HepG2 (cell line): ENCODE results near the gene PPEF2. TPM values are rescaled to one million over a fixed set of nuclear protein-coding genes. Genes with fewer than 3 reads are reported as not detected.

Source experiments
- ATAC-seq: fragments of 200-7000 bp; cut with Tn5 transposase; 3 replicates; pipeline ENCODE4 v1.9.1; 2020; ENCODE audit warnings: mild to moderate bottlenecking, moderate library complexity
- BruUV-seq: library from RNA; stranded (reverse); fragments of 400-500 nt; replicated peaks from 2 replicates; lab custom pipeline; 2021; lab: Mats Ljungman, UMichigan
- CTCF ChIA-PET: fragments of 300-600 bp; formaldehyde crosslinking; extraction: SDS; loops from one replicate; lab custom pipeline; 2021; ENCODE audit warnings: low total read pairs, inconsistent platforms, low intra/inter-chr PET ratio; lab: Yijun Ruan, JAX
- POLR2A ChIA-PET: fragments of 350-600 bp; sonication (Branson Sonifier 250); formaldehyde crosslinking; loops from one replicate; lab custom pipeline; 2020; ENCODE audit warnings: antibody characterized with exemption, inconsistent platforms; lab: Yijun Ruan, JAX
- DNase-seq: peaks from one replicate; pipeline ENCODE4 v3.0.0-alpha.2; 2015; ENCODE audit warnings: low spot score
- FAIRE-seq: peaks from 3 replicates; lab custom pipeline; 2011; peaks lifted over from hg19 to GRCh38; lab: Jason Lieb, UNC
- H2AFZ ChIP-seq: one replicate; pipeline ENCODE4 v1.6.1; 2011; ENCODE audit warnings: low read length, inconsistent platforms
- H3K27ac ChIP-seq: fragments of 300-600 bp; 3 replicates; pipeline ENCODE4 v1.8.0; 2011; ENCODE audit warnings: mixed run types, mild to moderate bottlenecking, mixed read lengths, low read length, inconsistent platforms; ENCODE audit not compliant: insufficient read depth; ENCODE audit errors: extremely low read length
- H3K27me3 ChIP-seq, 2 experiments: fragments of 200-600 bp in 1 of 2; 2 replicates in 1 of 2; 3 replicates in 1 of 2; pipeline versions ENCODE4 v1.6.0 to v1.8.0; 2011; ENCODE audit warnings: low read length in 2 of 2, mild to moderate bottlenecking in 2 of 2, moderate library complexity in 2 of 2, inconsistent platforms in 1 of 2; ENCODE audit not compliant: insufficient read depth in 2 of 2, control insufficient read depth in 1 of 2
- H3K36me3 ChIP-seq, 2 experiments: fragments of 200-600 bp in 1 of 2; replicated peaks in 1 of 2; 2 replicates in 1 of 2; 3 replicates in 1 of 2; pipeline versions ENCODE4 v1.5.1 to v1.8.0; 2011; ENCODE audit warnings: low read length in 2 of 2, inconsistent platforms in 1 of 2; ENCODE audit not compliant: insufficient read depth in 2 of 2, control insufficient read depth in 1 of 2
- H3K4me1 ChIP-seq: 2 replicates; pipeline ENCODE4 v1.5.1; 2012; ENCODE audit warnings: low read length, inconsistent platforms; ENCODE audit not compliant: insufficient read depth
- H3K4me2 ChIP-seq: 2 replicates; pipeline ENCODE4 v1.6.0; 2011; ENCODE audit warnings: low read depth, low read length, inconsistent platforms
- H3K4me3 ChIP-seq, 3 experiments: fragments of 200-600 bp in 1 of 3; sonication (generic), shearing (Covaris generic) in 1 of 3; replicated peaks in 1 of 3; 2 replicates each; pipeline ENCODE4 v1.5.1; 2011 to 2016; ENCODE audit warnings: low read length in 3 of 3, inconsistent platforms in 2 of 3, low read depth in 2 of 3, mild to moderate bottlenecking in 2 of 3, control low read depth in 1 of 3, mixed read lengths in 1 of 3; ENCODE audit not compliant: insufficient read depth in 1 of 3
- H3K79me2 ChIP-seq: one replicate; pipeline ENCODE4 v1.6.1; 2011; ENCODE audit warnings: low read length, inconsistent platforms; ENCODE audit not compliant: insufficient read depth
- H3K9ac ChIP-seq: 2 replicates; pipeline ENCODE4 v1.6.0; 2011; ENCODE audit warnings: mild to moderate bottlenecking, low read depth, low read length, inconsistent platforms; ENCODE audit not compliant: insufficient read depth
- H3K9me3 ChIP-seq: 2 replicates; pipeline ENCODE4 v1.5.1; 2012; ENCODE audit warnings: mild to moderate bottlenecking, low read length
- H4K20me1 ChIP-seq: 2 replicates; pipeline ENCODE4 v1.6.0; 2011; ENCODE audit warnings: inconsistent platforms, mild to moderate bottlenecking, low read length, moderate library complexity; ENCODE audit not compliant: insufficient read depth
- BCL6 ChIP-seq: IDR thresholded peaks from 2 replicates; pipeline ENCODE4 v1.6.1; 2016; ENCODE audit warnings: missing genetic modification reagents, missing compliant biosample characterization
- FOXA1 ChIP-seq, 2 experiments: fragments of 450-650 bp in 1 of 2; sonication (generic) in 1 of 2; formaldehyde crosslinking in 1 of 2; IDR thresholded peaks; 2 replicates each; pipeline versions ENCODE4 v1.4.0 to v1.6.1; 2016 to 2020; ENCODE audit warnings: missing genetic modification reagents in 1 of 2
- FOXA3 ChIP-seq: IDR thresholded peaks from 2 replicates; pipeline ENCODE4 v1.6.1; 2016; ENCODE audit warnings: missing genetic modification reagents, missing compliant biosample characterization
- GABPA ChIP-seq, 2 experiments: IDR thresholded peaks; 2 replicates each; pipeline ENCODE4 v1.6.1; 2011 to 2016; ENCODE audit warnings: low read depth in 2 of 2, low read length in 1 of 2, missing biosample characterization in 1 of 2, missing genetic modification characterization in 1 of 2
- HNF4A ChIP-seq: sonication (generic); formaldehyde crosslinking; IDR thresholded peaks from 2 replicates; pipeline ENCODE4 v1.4.0; 2020; ENCODE audit warnings: missing genetic modification reagents
- MAFF ChIP-seq: IDR thresholded peaks from 2 replicates; pipeline ENCODE4 v1.6.1; 2011; ENCODE audit warnings: low read depth, low read length, improper control_type of control experiment
- MAFK ChIP-seq, 2 experiments: IDR thresholded peaks in 1 of 2; conservative IDR thresholded peaks in 1 of 2; 2 replicates each; pipeline ENCODE4 v1.6.1; 2011; ENCODE audit warnings: improper control_type of control experiment in 2 of 2, low read length in 2 of 2
- MXD4 ChIP-seq: IDR thresholded peaks from 2 replicates; pipeline ENCODE4 v1.6.1; 2016; ENCODE audit warnings: mild to moderate bottlenecking, missing biosample characterization, missing genetic modification reagents
- MZF1 ChIP-seq: sonication (generic); formaldehyde crosslinking; IDR thresholded peaks from 2 replicates; pipeline ENCODE4 v1.8.1; 2023; ENCODE audit warnings: mild to moderate bottlenecking, missing genetic modification reagents, borderline replicate concordance
- NCOA1 ChIP-seq: sonication (generic); formaldehyde crosslinking; IDR thresholded peaks from 2 replicates; pipeline ENCODE4 v1.9.0; 2021; ENCODE audit warnings: missing genetic modification reagents
- NFE2 ChIP-seq: sonication (generic); formaldehyde crosslinking; IDR thresholded peaks from 2 replicates; pipeline ENCODE4 v1.4.0; 2020; ENCODE audit warnings: missing genetic modification reagents
- NFE2L2 ChIP-seq: fragments of 150-350 bp; IDR thresholded peaks from 2 replicates; pipeline ENCODE4 v1.6.1; 2014; ENCODE audit warnings: low read length
- PCBP1 ChIP-seq: fragments of 200-400 bp; formaldehyde crosslinking; IDR thresholded peaks from 2 replicates; pipeline ENCODE4 v1.6.1; 2017; ENCODE audit warnings: mild to moderate bottlenecking, low read depth, low read length, borderline replicate concordance
- POLR2A ChIP-seq, 2 experiments: IDR thresholded peaks; 2 replicates each; pipeline ENCODE4 v1.6.1; 2011; ENCODE audit warnings: low read depth in 2 of 2, low read length in 2 of 2, mild to moderate bottlenecking in 1 of 2, moderate library complexity in 1 of 2; ENCODE audit not compliant: insufficient read depth in 1 of 2
- SOX6 ChIP-seq, 2 experiments: fragments of 450-650 bp in 1 of 2; sonication (generic) in 1 of 2; formaldehyde crosslinking in 1 of 2; IDR thresholded peaks; 2 replicates each; pipeline versions ENCODE4 v1.4.0 to v1.6.1; 2017 to 2020; ENCODE audit warnings: antibody characterized with exemption in 1 of 2, mild to moderate bottlenecking in 1 of 2, missing genetic modification reagents in 1 of 2
- STAT5B ChIP-seq: sonication (generic); formaldehyde crosslinking; IDR thresholded peaks from 2 replicates; pipeline ENCODE4 v1.4.0; 2020; ENCODE audit warnings: missing genetic modification reagents
- ZNF235 ChIP-seq: sonication (generic); formaldehyde crosslinking; IDR thresholded peaks from 2 replicates; pipeline ENCODE4 v1.8.1; 2023; ENCODE audit warnings: mild to moderate bottlenecking, missing genetic modification reagents, borderline replicate concordance
- ZNF773 ChIP-seq: sonication (generic); formaldehyde crosslinking; IDR thresholded peaks from 2 replicates; pipeline ENCODE4 v1.4.0; 2020; ENCODE audit warnings: missing genetic modification reagents, borderline replicate concordance
- WGBS: methylation state at CpG from one replicate; pipeline ENCODE4 v1.1.6; 2017; ENCODE audit warnings: low lambda C conversion rate; 5-methylcytosine and 5-hydroxymethylcytosine counted together
- in situ Hi-C: cut with HindIII; loops from 2 replicates; pipeline ENCODE4 v1.10.0; 2017; ENCODE audit warnings: low pct_unique_long_range_greater_than_20kb; ENCODE audit not compliant: extremely low pct_ligation_motif_present
- intact Hi-C: fragments of 100-400 bp; cut with micrococcal nuclease; formaldehyde crosslinking; loops from one replicate; pipeline ENCODE4 v1.10.0; 2022; ENCODE audit not compliant: unreplicated experiment
- polyA plus RNA-seq, 8 experiments: library from polyadenylated mRNA; depleted of rRNA in 3 of 8; stranded (reverse) in 7 of 8; unstranded in 1 of 8; fragments of >200 nt; fragmentation: Illumina TruSeq in 4 of 8; extraction: Trizol in 4 of 8; gene quantifications; 2 replicates each; pipeline versions ENCODE4 v1.2.1 to v1.2.3, GENCODE V29; 2011 to 2016; ENCODE audit warnings: low read depth in 4 of 8, missing spikeins in 1 of 8, mixed read lengths in 1 of 8; ENCODE audit not compliant: insufficient read depth in 1 of 8
- total RNA-seq, 5 experiments: library from RNA; depleted of rRNA; stranded (reverse); fragments of >200 nt; fragmentation: Illumina TruSeq; extraction: Trizol; gene quantifications; 2 replicates each; pipeline ENCODE4 v1.2.3, GENCODE V29; 2016; ENCODE audit warnings: low read depth in 1 of 5
- TF ChIP-seq, protein P1 (sequence below): sonication (generic); formaldehyde crosslinking; IDR thresholded peaks from 2 replicates; pipeline ENCODE4 v1.8.1; 2023; ENCODE audit warnings: missing genetic modification reagents, inconsistent platforms, borderline replicate concordance
- TF ChIP-seq, protein P2 (sequence below): IDR thresholded peaks from 2 replicates; pipeline ENCODE4 v1.4.0; 2020; ENCODE audit warnings: mild to moderate bottlenecking, missing genetic modification reagents

The PPEF2 gene
- total and polyA plus RNA-seq, 2 of the 13 experiments (the other 11 are each of a cell fraction or from before 2014, with no cell fraction given), result 0.01 TPM; not detected in 1

DNA sequence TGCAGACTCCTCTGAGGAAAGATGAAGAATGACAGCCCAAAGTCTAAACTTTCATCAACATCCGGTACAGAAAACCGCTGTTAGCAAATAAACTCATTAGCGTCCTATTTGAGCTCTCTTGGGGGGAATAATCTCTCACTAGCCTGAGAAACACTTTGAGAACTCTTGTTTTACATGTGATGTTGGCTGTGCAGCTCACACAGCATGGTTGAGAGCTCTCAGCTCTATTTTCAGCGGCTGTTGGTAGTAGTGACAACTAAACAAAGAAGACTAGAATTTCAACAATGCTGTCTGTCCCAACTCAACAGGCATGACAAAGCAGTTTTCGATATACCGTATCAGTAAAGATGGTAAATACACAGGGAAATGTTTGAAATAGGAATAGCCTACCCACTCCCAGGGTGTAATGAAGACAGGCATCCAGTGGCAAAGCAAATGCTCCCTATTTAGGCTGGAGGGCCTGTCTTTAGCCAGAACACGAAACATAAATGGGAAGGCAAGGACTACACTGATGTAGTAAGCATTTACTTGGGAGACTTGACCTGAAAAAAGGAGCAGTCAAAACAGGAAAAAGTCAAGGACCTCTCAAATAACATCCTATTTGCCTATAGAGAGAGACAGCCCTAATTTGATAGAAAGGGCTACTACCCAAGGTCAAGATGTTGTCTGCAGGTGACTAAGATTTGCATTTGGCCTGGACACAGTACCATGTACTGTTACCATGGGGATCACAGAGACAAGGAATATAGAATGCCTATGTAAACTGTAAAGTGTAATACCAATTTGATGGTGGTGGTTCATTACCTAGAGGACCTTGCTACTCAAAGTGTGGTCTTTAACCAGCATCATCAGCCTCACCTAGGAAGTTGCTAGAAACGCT, 60.4 kb downstream of the PPEF2 start:
- Histone ChIP-seq H3K4me1 (peaks cover 47% of the 10 kb centered on the region), H3K27me3 (no peaks in the 10 kb centered on the region), H3K9ac (peak overlapping the region; percentile 29), H3K79me2 (no peaks in the 10 kb centered on the region), H3K36me3 (no peaks in the 10 kb centered on the region), H2AFZ (peak overlapping the region; percentile 28), H3K9me3 (no peaks in the 10 kb centered on the region), H3K27ac (peak overlapping the region; percentile 25), H3K4me2 (peak overlapping the region; percentile 67), H3K4me3 (peak overlapping the region; percentile 4 to 29 (median 4); a peak in 2 of 6 replicates), H4K20me1 (no peaks in the 10 kb centered on the region)
- peak; percentile 78 for DNase-seq
- CTCF ChIA-PET, result no interaction called here
- ATAC-seq, result peak; percentile 79
- BruUV-seq, result no TSS peak
- POLR2A ChIA-PET, result no interaction called here
- intact Hi-C loops, result no loop called here
- FAIRE-seq, result no peak
- WGBS, result 10% methylated on average over 8 of the region's 8 CpGs
- in situ Hi-C loops, result no loop called here
- TF ChIP-seq NFE2 (CRISPR knock-in tag) (peak; percentile 85), ZNF773 (CRISPR knock-in tag) (no peak), MZF1 (CRISPR knock-in tag) (no peak), BCL6 (peak; percentile 55), POLR2A (IDR thresholded peaks at IDR 0.05; ENCODE audit: insufficient read depth in 1 of 2, low read depth in 2 of 2, low read length in 2 of 2) (no peak; a peak in 1 of 4 replicates), HNF4A (CRISPR knock-in tag) (peak; percentile 15; the same call in 1 of the 2 replicates), SOX6 (IDR thresholded peaks at IDR 0.05) (no peak), SOX6 (CRISPR knock-in tag; IDR thresholded peaks at IDR 0.05) (0 out of 2 replicates have a peak, but pooled peaks have one; percentile 30), GABPA (IDR thresholded peaks at IDR 0.05; ENCODE audit: low read depth, low read length) (no peak), GABPA (CRISPR knock-in tag; IDR thresholded peaks at IDR 0.05; ENCODE audit: low read depth) (peak; percentile 20; the same call in 1 of the 2 replicates), NCOA1 (no peak), NFE2L2 (peak; percentile 98), ZNF235 (CRISPR knock-in tag) (no peak), MAFK (conservative IDR thresholded peaks at IDR 0.05 in 1 of 2, IDR thresholded peaks at IDR 0.05 in 1 of 2; ENCODE audit: low read length in 2 of 2) (peak; percentile 50 to 83), PCBP1 (no peak), FOXA1 (IDR thresholded peaks at IDR 0.05) (no peak), FOXA1 (CRISPR knock-in tag; IDR thresholded peaks at IDR 0.05) (0 out of 2 replicates have a peak, but pooled peaks have one; percentile 27), STAT5B (CRISPR knock-in tag) (no peak), MXD4 (CRISPR knock-in tag) (no peak), FOXA3 (peak; percentile 28; the same call in 1 of the 2 replicates), MAFF (peak; percentile 67)
- TF ChIP-seq, protein P1, sequence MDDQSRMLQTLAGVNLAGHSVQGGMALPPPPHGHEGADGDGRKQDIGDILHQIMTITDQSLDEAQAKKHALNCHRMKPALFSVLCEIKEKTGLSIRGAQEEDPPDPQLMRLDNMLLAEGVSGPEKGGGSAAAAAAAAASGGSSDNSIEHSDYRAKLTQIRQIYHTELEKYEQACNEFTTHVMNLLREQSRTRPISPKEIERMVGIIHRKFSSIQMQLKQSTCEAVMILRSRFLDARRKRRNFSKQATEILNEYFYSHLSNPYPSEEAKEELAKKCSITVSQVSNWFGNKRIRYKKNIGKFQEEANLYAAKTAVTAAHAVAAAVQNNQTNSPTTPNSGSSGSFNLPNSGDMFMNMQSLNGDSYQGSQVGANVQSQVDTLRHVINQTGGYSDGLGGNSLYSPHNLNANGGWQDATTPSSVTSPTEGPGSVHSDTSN, result no peak
- TF ChIP-seq, protein P2, sequence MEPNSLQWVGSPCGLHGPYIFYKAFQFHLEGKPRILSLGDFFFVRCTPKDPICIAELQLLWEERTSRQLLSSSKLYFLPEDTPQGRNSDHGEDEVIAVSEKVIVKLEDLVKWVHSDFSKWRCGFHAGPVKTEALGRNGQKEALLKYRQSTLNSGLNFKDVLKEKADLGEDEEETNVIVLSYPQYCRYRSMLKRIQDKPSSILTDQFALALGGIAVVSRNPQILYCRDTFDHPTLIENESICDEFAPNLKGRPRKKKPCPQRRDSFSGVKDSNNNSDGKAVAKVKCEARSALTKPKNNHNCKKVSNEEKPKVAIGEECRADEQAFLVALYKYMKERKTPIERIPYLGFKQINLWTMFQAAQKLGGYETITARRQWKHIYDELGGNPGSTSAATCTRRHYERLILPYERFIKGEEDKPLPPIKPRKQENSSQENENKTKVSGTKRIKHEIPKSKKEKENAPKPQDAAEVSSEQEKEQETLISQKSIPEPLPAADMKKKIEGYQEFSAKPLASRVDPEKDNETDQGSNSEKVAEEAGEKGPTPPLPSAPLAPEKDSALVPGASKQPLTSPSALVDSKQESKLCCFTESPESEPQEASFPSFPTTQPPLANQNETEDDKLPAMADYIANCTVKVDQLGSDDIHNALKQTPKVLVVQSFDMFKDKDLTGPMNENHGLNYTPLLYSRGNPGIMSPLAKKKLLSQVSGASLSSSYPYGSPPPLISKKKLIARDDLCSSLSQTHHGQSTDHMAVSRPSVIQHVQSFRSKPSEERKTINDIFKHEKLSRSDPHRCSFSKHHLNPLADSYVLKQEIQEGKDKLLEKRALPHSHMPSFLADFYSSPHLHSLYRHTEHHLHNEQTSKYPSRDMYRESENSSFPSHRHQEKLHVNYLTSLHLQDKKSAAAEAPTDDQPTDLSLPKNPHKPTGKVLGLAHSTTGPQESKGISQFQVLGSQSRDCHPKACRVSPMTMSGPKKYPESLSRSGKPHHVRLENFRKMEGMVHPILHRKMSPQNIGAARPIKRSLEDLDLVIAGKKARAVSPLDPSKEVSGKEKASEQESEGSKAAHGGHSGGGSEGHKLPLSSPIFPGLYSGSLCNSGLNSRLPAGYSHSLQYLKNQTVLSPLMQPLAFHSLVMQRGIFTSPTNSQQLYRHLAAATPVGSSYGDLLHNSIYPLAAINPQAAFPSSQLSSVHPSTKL (CRISPR knock-in tag), result peak; percentile 38; the same call in 1 of the 2 replicates
